HCT116 (cell line): Measurements from ENCODE around the gene EML1. TPM values are rescaled to one million over a fixed set of nuclear protein-coding genes. Genes with fewer than 3 reads are reported as not detected.

ENCODE experiments used
- ATAC-seq: fragments of 200-7000 bp; cut with Tn5 transposase; 2 replicates; pipeline ENCODE4 v1.9.1; 2020; ENCODE audit warnings: mild to moderate bottlenecking, moderate library complexity
- BruUV-seq: library from RNA; stranded (reverse); fragments of 400-500 nt; replicated peaks from 2 replicates; lab custom pipeline; 2021; lab: Mats Ljungman, UMichigan
- CTCF ChIA-PET: fragments of 300-600 bp; sonication (Branson Sonifier 250); formaldehyde crosslinking; loops from one replicate; lab custom pipeline; 2021; ENCODE audit warnings: antibody characterized with exemption; lab: Charles Lee
- POLR2A ChIA-PET: fragments of 300-600, 350-600 bp; sonication (Branson Sonifier 250); formaldehyde crosslinking; loops from one replicate; lab custom pipeline; 2021; ENCODE audit warnings: antibody characterized with exemption; lab: Charles Lee
- RAD21 ChIA-PET, 2 experiments: fragments of 300-600 bp; sonication (Branson Sonifier 250); formaldehyde crosslinking; loops; one replicate each; lab custom pipeline; 2023; ENCODE audit warnings: low total read pairs in 2 of 2; ENCODE audit not compliant: uncharacterized antibody in 2 of 2, unreplicated experiment in 2 of 2, low non-redundant PET in 1 of 2; lab: Charles Lee
- DNase-seq: peaks from one replicate; pipeline ENCODE4 v3.0.0-alpha.2; 2010; ENCODE audit warnings: low read depth, low spot score
- H2AFZ ChIP-seq: fragments of 200-600 bp; shearing (Covaris generic), sonication (generic); 2 replicates; pipeline ENCODE4 v1.6.1; 2017; ENCODE audit warnings: low read depth, mixed run types, mixed read lengths, antibody characterized with exemption, low read length; ENCODE audit not compliant: poor library complexity, severe bottlenecking
- H3K27ac ChIP-seq: 2 replicates; pipeline ENCODE4 v1.5.1; 2012; ENCODE audit warnings: low read depth, low read length
- H3K27me3 ChIP-seq: fragments of 200-600 bp; sonication (generic); 2 replicates; pipeline ENCODE4 v1.6.1; 2016; ENCODE audit warnings: mixed run types, low read length, mixed read lengths; ENCODE audit not compliant: insufficient read depth
- H3K36me3 ChIP-seq, 2 experiments: fragments of 200-500 bp in 1 of 2; fragments of 200-600 bp in 1 of 2; sonication (Bioruptor generic) in 1 of 2; sonication (generic) in 1 of 2; 2 replicates each; pipeline versions ENCODE4 v1.5.1 to v1.6.1; 2014 to 2016; ENCODE audit warnings: low read length in 2 of 2, inconsistent platforms in 1 of 2, mixed read lengths in 1 of 2, mixed run types in 1 of 2; ENCODE audit not compliant: insufficient read depth in 2 of 2, control insufficient read depth in 1 of 2
- H3K4me1 ChIP-seq, 2 experiments: fragments of 200-600 bp in 1 of 2; sonication (generic) in 1 of 2; 2 replicates each; pipeline versions ENCODE4 v1.5.1 to v1.6.1; 2012 to 2017; ENCODE audit warnings: low read length in 2 of 2, inconsistent platforms in 1 of 2, mild to moderate bottlenecking in 1 of 2, mixed read lengths in 1 of 2, mixed run types in 1 of 2, moderate library complexity in 1 of 2; ENCODE audit not compliant: insufficient read depth in 2 of 2, control insufficient read depth in 1 of 2
- H3K4me2 ChIP-seq: fragments of 200-600 bp; sonication (generic); 2 replicates; pipeline ENCODE4 v1.6.1; 2017; ENCODE audit warnings: mixed run types, low read length, mixed read lengths
- H3K4me3 ChIP-seq, 2 experiments: fragments of 200-600 bp in 1 of 2; sonication (generic) in 1 of 2; replicated peaks in 1 of 2; 2 replicates each; pipeline ENCODE4 v1.5.1; 2011 to 2016; ENCODE audit warnings: low read length in 2 of 2, control low read depth in 1 of 2, low read depth in 1 of 2, mild to moderate bottlenecking in 1 of 2, mixed read lengths in 1 of 2, mixed run types in 1 of 2
- H3K79me2 ChIP-seq: fragments of 200-600 bp; sonication (generic); 2 replicates; pipeline ENCODE4 v1.6.1; 2017; ENCODE audit warnings: mild to moderate bottlenecking, mixed run types, low read length, moderate library complexity, mixed read lengths; ENCODE audit not compliant: insufficient read depth
- H3K9ac ChIP-seq: fragments of 200-600 bp; sonication (generic); 2 replicates; pipeline ENCODE4 v1.6.1; 2016; ENCODE audit warnings: low read length, mixed read lengths
- H3K9me2 ChIP-seq: fragments of 200-600 bp; sonication (generic), shearing (Covaris generic); 2 replicates; pipeline ENCODE4 v1.6.1; 2017; ENCODE audit warnings: mixed run types, mild to moderate bottlenecking, moderate library complexity; ENCODE audit not compliant: insufficient read depth
- H3K9me3 ChIP-seq, 2 experiments: fragments of 200-500 bp in 1 of 2; fragments of 200-600 bp in 1 of 2; sonication (Bioruptor generic) in 1 of 2; sonication (generic) in 1 of 2; 2 replicates each; pipeline ENCODE4 v1.6.1; 2014 to 2017; ENCODE audit warnings: low read length in 2 of 2, mixed read lengths in 2 of 2, inconsistent platforms in 1 of 2, low read depth in 1 of 2, mild to moderate bottlenecking in 1 of 2, mixed run types in 1 of 2, moderate library complexity in 1 of 2; ENCODE audit not compliant: control insufficient read depth in 1 of 2, insufficient read depth in 1 of 2
- H4K20me1 ChIP-seq: fragments of 200-600 bp; sonication (generic), shearing (Covaris generic); 2 replicates; pipeline ENCODE4 v1.6.1; 2017; ENCODE audit warnings: mixed run types, mild to moderate bottlenecking, moderate library complexity; ENCODE audit not compliant: insufficient read depth
- ELF1 ChIP-seq: IDR thresholded peaks from 2 replicates; pipeline ENCODE4 v1.6.1; 2012; ENCODE audit warnings: low read depth, borderline replicate concordance
- EZH2phosphoT487 ChIP-seq: fragments of 200-600 bp; IDR thresholded peaks from 2 replicates; pipeline ENCODE4 v1.6.1; 2018; ENCODE audit warnings: antibody characterized with exemption, borderline replicate concordance
- FOSL1 ChIP-seq: IDR thresholded peaks from 2 replicates; pipeline ENCODE4 v1.6.1; 2012; ENCODE audit warnings: low read depth
- POLR2AphosphoS5 ChIP-seq: IDR thresholded peaks from 2 replicates; pipeline ENCODE4 v1.6.1; 2011; ENCODE audit warnings: mild to moderate bottlenecking, low read depth, low read length, moderate library complexity
- TCF7L2 ChIP-seq: IDR thresholded peaks from 2 replicates; pipeline ENCODE4 v1.7.0; 2011; ENCODE audit warnings: borderline replicate concordance, inconsistent platforms; ENCODE audit not compliant: insufficient read depth, insufficient read length; ENCODE audit errors: extremely low read depth
- intact Hi-C: fragments of 100-400 bp; cut with micrococcal nuclease; formaldehyde crosslinking; loops from 2 replicates; pipeline ENCODE4 v1.10.0; 2022
- total RNA-seq: library from RNA; stranded (reverse); gene quantifications from one replicate; pipeline ENCODE4 v1.2.1, GENCODE V29; 2021; ENCODE audit not compliant: unreplicated experiment
- TF ChIP-seq, protein P1 (sequence below): IDR thresholded peaks from 2 replicates; pipeline ENCODE4 v1.6.1; 2012
- TF ChIP-seq, protein P2 (sequence below), 3 experiments: fragments of 200-600 bp in 1 of 3; sonication (generic) in 1 of 3; IDR thresholded peaks in 2 of 3; conservative IDR thresholded peaks in 1 of 3; 2 replicates each; pipeline ENCODE4 v1.5.1; 2012 to 2017; ENCODE audit warnings: low read depth in 2 of 3, low read length in 2 of 3, antibody characterized with exemption in 1 of 3, borderline replicate concordance in 1 of 3, control low read depth in 1 of 3, mild to moderate bottlenecking in 1 of 3, mixed read lengths in 1 of 3, mixed run types in 1 of 3, moderate library complexity in 1 of 3; ENCODE audit not compliant: insufficient read depth in 1 of 3

Gene EML1
- total RNA-seq, 1 experiment from 2014 or later, result 7.4 TPM

- H3K9me2 ChIP-seq, result no peaks in the 10 kb centered on the region
- no peak overlapping the region for H3K27ac ChIP-seq
- no TSS peak for BruUV-seq
- no peak overlapping the region for H2AFZ ChIP-seq
- no peak for ATAC-seq
- no peaks in the 10 kb centered on the region for H3K9me3 ChIP-seq
- intact Hi-C loops, result no loop called here
- H3K27me3 ChIP-seq, result no peaks in the 10 kb centered on the region
- H3K4me1 ChIP-seq, result peaks cover 0 to 3% of the 10 kb centered on the region in 2 experiments; a peak in 1 of 4 replicates
- DNase-seq, result no peak
- no peak overlapping the region for H3K4me3 ChIP-seq
- TF ChIP-seq TCF7L2, result no peak
- TF ChIP-seq FOSL1, result no peak
- TF ChIP-seq, protein P1, sequence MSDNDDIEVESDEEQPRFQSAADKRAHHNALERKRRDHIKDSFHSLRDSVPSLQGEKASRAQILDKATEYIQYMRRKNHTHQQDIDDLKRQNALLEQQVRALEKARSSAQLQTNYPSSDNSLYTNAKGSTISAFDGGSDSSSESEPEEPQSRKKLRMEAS, result no peak
- TF ChIP-seq, protein P2, sequence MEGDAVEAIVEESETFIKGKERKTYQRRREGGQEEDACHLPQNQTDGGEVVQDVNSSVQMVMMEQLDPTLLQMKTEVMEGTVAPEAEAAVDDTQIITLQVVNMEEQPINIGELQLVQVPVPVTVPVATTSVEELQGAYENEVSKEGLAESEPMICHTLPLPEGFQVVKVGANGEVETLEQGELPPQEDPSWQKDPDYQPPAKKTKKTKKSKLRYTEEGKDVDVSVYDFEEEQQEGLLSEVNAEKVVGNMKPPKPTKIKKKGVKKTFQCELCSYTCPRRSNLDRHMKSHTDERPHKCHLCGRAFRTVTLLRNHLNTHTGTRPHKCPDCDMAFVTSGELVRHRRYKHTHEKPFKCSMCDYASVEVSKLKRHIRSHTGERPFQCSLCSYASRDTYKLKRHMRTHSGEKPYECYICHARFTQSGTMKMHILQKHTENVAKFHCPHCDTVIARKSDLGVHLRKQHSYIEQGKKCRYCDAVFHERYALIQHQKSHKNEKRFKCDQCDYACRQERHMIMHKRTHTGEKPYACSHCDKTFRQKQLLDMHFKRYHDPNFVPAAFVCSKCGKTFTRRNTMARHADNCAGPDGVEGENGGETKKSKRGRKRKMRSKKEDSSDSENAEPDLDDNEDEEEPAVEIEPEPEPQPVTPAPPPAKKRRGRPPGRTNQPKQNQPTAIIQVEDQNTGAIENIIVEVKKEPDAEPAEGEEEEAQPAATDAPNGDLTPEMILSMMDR (IDR thresholded peaks at IDR 0.05 in 2 of 3, conservative IDR thresholded peaks at IDR 0.05 in 1 of 3; ENCODE audit: borderline replicate concordance in 1 of 3, insufficient read depth in 1 of 3, low read depth in 2 of 3, low read length in 2 of 3), result no peak
- TF ChIP-seq EZH2phosphoT487, result no peak
- no peak for TF ChIP-seq POLR2AphosphoS5
- TF ChIP-seq ELF1, result no peak
- no peak overlapping the region for H3K9ac ChIP-seq
- ChIA-PET RAD21 (no interaction called here), CTCF (no interaction called here), POLR2A (no interaction called here)
- H4K20me1 ChIP-seq, result no peaks in the 10 kb centered on the region
- H3K79me2 ChIP-seq, result no peaks in the 10 kb centered on the region
- no peak overlapping the region for H3K4me2 ChIP-seq
- no peaks in the 10 kb centered on the region for H3K36me3 ChIP-seq
Observed at GRCh38 chr14:99786511-99786989, 6.7 kb upstream of the EML1 start.

- BruUV-seq, result no TSS peak
- CTCF ChIA-PET, result no interaction called here
- intact Hi-C loops, result no loop called here
Observed at GRCh38 chr14:99788713-99789112, 4.5 kb upstream of the EML1 start.

More at GRCh38 chr14:99788713-99789112, 4.5 kb upstream of the EML1 start:
- DNase-seq, result no peak
- no peak for TF ChIP-seq EZH2phosphoT487
- TF ChIP-seq, protein P2 (IDR thresholded peaks at IDR 0.05 in 2 of 3, conservative IDR thresholded peaks at IDR 0.05 in 1 of 3; ENCODE audit: borderline replicate concordance in 1 of 3, insufficient read depth in 1 of 3, low read depth in 2 of 3, low read length in 2 of 3), result no peak
- no peak for ATAC-seq
- no peaks in the 10 kb centered on the region for H3K36me3 ChIP-seq
- H3K79me2 ChIP-seq, result no peaks in the 10 kb centered on the region
- no peaks in the 10 kb centered on the region for H3K9me3 ChIP-seq
- H3K4me1 ChIP-seq, result peaks cover 0 to 3% of the 10 kb centered on the region in 2 experiments; a peak in 2 of 4 replicates
- no peak overlapping the region for H3K9ac ChIP-seq
- POLR2A ChIA-PET, result no interaction called here
- H3K4me2 ChIP-seq, result no peak overlapping the region
- H2AFZ ChIP-seq, result no peak overlapping the region
- no peaks in the 10 kb centered on the region for H4K20me1 ChIP-seq
- no peak overlapping the region for H3K4me3 ChIP-seq
- RAD21 ChIA-PET, result no interaction called here
- no peaks in the 10 kb centered on the region for H3K9me2 ChIP-seq
- H3K27me3 ChIP-seq, result no peaks in the 10 kb centered on the region
- no peak overlapping the region for H3K27ac ChIP-seq
